ENCODE data around the gene LARGE2.

Gene LARGE2

GRCh38 chr11:45968901-45969300 is 46.4 kb downstream of the LARGE2 start:
- no peak for DNase-seq (ENCODE audit: low read depth)
- H3K4me3 ChIP-seq (ENCODE audit: low read depth, low read length), result no peak overlapping the region
- no peak for TF ChIP-seq CTCF (IDR thresholded peaks at IDR 0.05; ENCODE audit: low read depth, low read length, missing control alignments)

GRCh38 chr11:45973601-45974000 is 51.1 kb downstream of the LARGE2 start:
- H3K4me3 ChIP-seq (ENCODE audit: low read depth, low read length), result no peak overlapping the region
- DNase-seq (ENCODE audit: low read depth), result no peak
- no peak for TF ChIP-seq CTCF (IDR thresholded peaks at IDR 0.05; ENCODE audit: low read depth, low read length, missing control alignments)

DNA sequence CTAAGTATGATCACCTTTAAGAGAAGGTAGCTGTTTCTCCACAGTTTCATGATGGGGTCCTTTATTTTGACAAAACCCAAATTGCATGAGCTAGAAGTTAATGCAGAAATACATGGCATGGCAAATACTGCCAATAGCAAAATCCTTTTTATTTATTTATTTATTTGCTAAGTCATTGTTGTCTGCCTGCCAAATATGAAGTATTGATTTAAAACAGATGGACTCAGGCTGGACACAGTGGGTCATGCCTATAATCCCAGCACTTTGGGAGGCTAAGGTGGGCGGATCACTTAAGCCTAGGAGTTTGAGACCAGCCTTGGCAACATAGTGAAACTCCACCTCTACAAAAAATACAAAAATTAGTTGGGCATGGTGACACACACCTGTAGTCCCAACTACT is 52.4 kb downstream of the LARGE2 start:
- no peak overlapping the region for H3K4me3 ChIP-seq (ENCODE audit: low read depth, low read length)
- no peak for DNase-seq (ENCODE audit: low read depth)
- TF ChIP-seq CTCF (IDR thresholded peaks at IDR 0.05; ENCODE audit: low read depth, low read length, missing control alignments), result no peak
